ENCODE measurements around the gene AGPAT1.

The AGPAT1 gene

DNA sequence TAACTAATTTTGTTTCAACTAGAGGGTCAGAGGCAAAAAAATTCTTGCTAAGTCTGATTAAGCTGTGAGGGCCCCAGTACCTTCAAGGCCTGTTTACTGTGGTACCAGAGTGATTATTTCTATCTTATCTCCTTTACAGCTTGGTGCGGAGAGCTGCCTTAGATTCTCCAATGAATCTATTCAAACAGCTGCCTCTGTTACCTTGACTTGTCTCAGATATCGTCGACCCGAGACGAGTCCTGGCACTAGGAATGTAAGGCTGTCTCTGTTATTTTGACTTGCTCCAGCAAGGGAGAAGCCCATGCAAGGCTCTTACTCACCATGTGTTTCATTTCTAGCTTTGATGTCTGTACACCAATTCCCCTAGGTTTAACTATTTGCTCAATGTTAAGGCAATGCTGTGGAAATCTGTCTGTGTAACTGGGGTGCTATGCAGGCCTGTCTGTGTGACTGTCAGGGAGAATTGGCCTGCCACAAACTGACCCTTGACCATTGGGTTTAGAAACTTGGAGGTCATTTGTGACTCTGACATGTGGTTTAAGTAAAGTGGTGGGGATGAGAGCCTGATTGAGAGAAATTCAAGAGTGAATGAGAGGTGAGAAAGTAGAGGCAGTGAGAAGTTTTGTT lies 35.4 kb downstream of the AGPAT1 start:
- Histone ChIP-seq H3K27ac (ENCODE audit: low read length) (no peak overlapping the region), H3K9ac (ENCODE audit: low read length in 2 of 2) (no peak overlapping the region), H3K27me3 (ENCODE audit: control insufficient read depth in 1 of 2, insufficient read depth in 2 of 2, low read length in 2 of 2) (no peaks in the 10 kb centered on the region), H3K4me1 (ENCODE audit: control insufficient read depth, insufficient read depth, low read length) (no peaks in the 10 kb centered on the region), H3K36me3 (ENCODE audit: control insufficient read depth in 2 of 2, insufficient read depth in 2 of 2, low read length in 2 of 2) (no peaks in the 10 kb centered on the region), H3K9me3 (ENCODE audit: control insufficient read depth in 2 of 2, low read length in 2 of 2) (no peaks in the 10 kb centered on the region), H3K4me3 (ENCODE audit: low read length in 2 of 2) (no peak overlapping the region)

GRCh38 chr6:32139590-32139989 lies 36.3 kb downstream of the AGPAT1 start:
- H3K27me3 ChIP-seq (ENCODE audit: control insufficient read depth in 1 of 2, insufficient read depth in 2 of 2, low read length in 2 of 2): no peaks in the 10 kb centered on the region
- H3K4me3 ChIP-seq (ENCODE audit: low read length in 2 of 2): no peak overlapping the region
- no peak overlapping the region for H3K27ac ChIP-seq (ENCODE audit: low read length)
- no peaks in the 10 kb centered on the region for H3K4me1 ChIP-seq (ENCODE audit: control insufficient read depth, insufficient read depth, low read length)
- H3K9ac ChIP-seq (ENCODE audit: low read length in 2 of 2): no peak overlapping the region
- no peaks in the 10 kb centered on the region for H3K9me3 ChIP-seq (ENCODE audit: control insufficient read depth in 2 of 2, low read length in 2 of 2)
- no peaks in the 10 kb centered on the region for H3K36me3 ChIP-seq (ENCODE audit: control insufficient read depth in 2 of 2, insufficient read depth in 2 of 2, low read length in 2 of 2)

DNA sequence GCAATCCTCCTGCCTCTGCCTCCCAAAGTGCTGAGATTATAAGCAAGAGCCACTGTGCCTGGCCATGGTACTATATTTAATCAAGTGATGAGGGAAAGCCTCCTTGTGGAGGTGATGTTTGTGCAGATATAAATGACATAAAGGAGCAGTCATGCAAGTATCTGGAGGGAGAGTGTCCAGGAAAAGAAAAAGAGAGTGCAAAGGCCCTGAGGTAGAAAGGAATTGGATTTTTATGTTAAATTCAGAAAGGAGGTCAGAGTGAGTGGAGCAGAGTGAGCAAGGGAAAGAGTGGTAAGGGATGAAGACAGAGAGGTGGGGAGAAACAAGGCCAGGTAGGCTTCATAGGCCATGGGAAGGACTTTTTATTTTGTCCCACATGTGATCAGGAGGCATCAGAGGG lies 38.4 kb downstream of the AGPAT1 start:
- H3K4me1 ChIP-seq (ENCODE audit: control insufficient read depth, insufficient read depth, low read length): no peaks in the 10 kb centered on the region
- H3K36me3 ChIP-seq (ENCODE audit: control insufficient read depth in 2 of 2, insufficient read depth in 2 of 2, low read length in 2 of 2): no peaks in the 10 kb centered on the region
- H3K4me3 ChIP-seq (ENCODE audit: low read length in 2 of 2): no peak overlapping the region
- H3K9ac ChIP-seq (ENCODE audit: low read length in 2 of 2): no peak overlapping the region
- no peaks in the 10 kb centered on the region for H3K9me3 ChIP-seq (ENCODE audit: control insufficient read depth in 2 of 2, low read length in 2 of 2)
- no peaks in the 10 kb centered on the region for H3K27me3 ChIP-seq (ENCODE audit: control insufficient read depth in 1 of 2, insufficient read depth in 2 of 2, low read length in 2 of 2)
- no peak overlapping the region for H3K27ac ChIP-seq (ENCODE audit: low read length)

DNA sequence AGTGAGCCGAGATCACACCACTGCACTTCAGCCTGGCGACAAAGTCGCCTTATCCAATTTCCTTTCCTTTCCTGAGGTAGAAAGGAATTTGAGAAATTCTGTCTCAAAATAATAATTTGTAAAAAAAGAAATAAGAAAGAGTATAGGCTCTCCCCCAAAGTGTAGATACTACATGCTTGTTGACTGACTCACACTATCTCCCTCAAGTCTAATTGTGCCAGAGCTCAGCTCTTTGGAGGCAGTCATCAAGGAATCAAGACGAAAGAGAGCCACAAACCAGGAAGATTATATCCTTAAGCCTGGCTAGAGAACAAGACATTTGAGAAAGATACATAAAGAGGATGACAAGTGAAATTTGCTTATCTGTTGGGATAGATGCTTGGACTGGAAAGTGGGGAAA lies 42.1 kb downstream of the AGPAT1 start:
- H3K4me3 ChIP-seq (ENCODE audit: low read length in 2 of 2): no peak overlapping the region
- H3K4me1 ChIP-seq (ENCODE audit: control insufficient read depth, insufficient read depth, low read length): peaks cover 9% of the 10 kb centered on the region
- H3K9me3 ChIP-seq (ENCODE audit: control insufficient read depth in 2 of 2, low read length in 2 of 2): no peaks in the 10 kb centered on the region
- H3K36me3 ChIP-seq (ENCODE audit: control insufficient read depth in 2 of 2, insufficient read depth in 2 of 2, low read length in 2 of 2): no peaks in the 10 kb centered on the region
- H3K27ac ChIP-seq (ENCODE audit: low read length): no peak overlapping the region
- no peaks in the 10 kb centered on the region for H3K27me3 ChIP-seq (ENCODE audit: control insufficient read depth in 1 of 2, insufficient read depth in 2 of 2, low read length in 2 of 2)
- H3K9ac ChIP-seq (ENCODE audit: low read length in 2 of 2): no peak overlapping the region

GRCh38 chr6:32132110-32132509 lies 43.8 kb downstream of the AGPAT1 start:
- H3K9me3 ChIP-seq (ENCODE audit: control insufficient read depth in 2 of 2, low read length in 2 of 2): no peaks in the 10 kb centered on the region
- H3K27ac ChIP-seq (ENCODE audit: low read length): no peak overlapping the region
- no peak overlapping the region for H3K4me3 ChIP-seq (ENCODE audit: low read length in 2 of 2)
- peaks cover 22% of the 10 kb centered on the region for H3K4me1 ChIP-seq (ENCODE audit: control insufficient read depth, insufficient read depth, low read length)
- H3K9ac ChIP-seq (ENCODE audit: low read length in 2 of 2): no peak overlapping the region
- no peaks in the 10 kb centered on the region for H3K36me3 ChIP-seq (ENCODE audit: control insufficient read depth in 2 of 2, insufficient read depth in 2 of 2, low read length in 2 of 2)
- no peaks in the 10 kb centered on the region for H3K27me3 ChIP-seq (ENCODE audit: control insufficient read depth in 1 of 2, insufficient read depth in 2 of 2, low read length in 2 of 2)

GRCh38 chr6:32131439-32131948 lies 44.4 kb downstream of the AGPAT1 start:
- peaks cover 2 to 3% of the 10 kb centered on the region in 2 donors for H3K36me3 ChIP-seq (ENCODE audit: control insufficient read depth in 2 of 2, insufficient read depth in 2 of 2, low read length in 2 of 2)
- no peak overlapping the region for H3K27ac ChIP-seq (ENCODE audit: low read length)
- H3K4me1 ChIP-seq (ENCODE audit: control insufficient read depth, insufficient read depth, low read length): peaks cover 27% of the 10 kb centered on the region
- no peak overlapping the region for H3K4me3 ChIP-seq (ENCODE audit: low read length in 2 of 2)
- H3K27me3 ChIP-seq (ENCODE audit: control insufficient read depth in 1 of 2, insufficient read depth in 2 of 2, low read length in 2 of 2): no peaks in the 10 kb centered on the region
- H3K9me3 ChIP-seq (ENCODE audit: control insufficient read depth in 2 of 2, low read length in 2 of 2): no peaks in the 10 kb centered on the region
- no peak overlapping the region for H3K9ac ChIP-seq (ENCODE audit: low read length in 2 of 2)

- H3K27ac ChIP-seq (ENCODE audit: low read length): peak overlapping the region; percentile 92
- no peaks in the 10 kb centered on the region for H3K9me3 ChIP-seq (ENCODE audit: control insufficient read depth in 2 of 2, low read length in 2 of 2)
- H3K9ac ChIP-seq (ENCODE audit: low read length in 2 of 2): peak overlapping the region; percentile 61 to 71
- peak overlapping the region; percentile 70 to 80 for H3K4me3 ChIP-seq (ENCODE audit: low read length in 2 of 2)
- peaks cover 29% of the 10 kb centered on the region for H3K4me1 ChIP-seq (ENCODE audit: control insufficient read depth, insufficient read depth, low read length)
- H3K36me3 ChIP-seq (ENCODE audit: control insufficient read depth in 2 of 2, insufficient read depth in 2 of 2, low read length in 2 of 2): peaks cover 10 to 11% of the 10 kb centered on the region in 2 donors
- no peaks in the 10 kb centered on the region for H3K27me3 ChIP-seq (ENCODE audit: control insufficient read depth in 1 of 2, insufficient read depth in 2 of 2, low read length in 2 of 2)
These were observed 46.4 kb downstream of the AGPAT1 start for GRCh38 chr6:32129297-32130088.

GRCh38 chr6:32128751-32129296 lies 47.1 kb downstream of the AGPAT1 start:
- Histone ChIP-seq H3K27ac (ENCODE audit: low read length) (peak overlapping the region; percentile 92), H3K4me1 (ENCODE audit: control insufficient read depth, insufficient read depth, low read length) (peaks cover 32% of the 10 kb centered on the region), H3K4me3 (ENCODE audit: low read length in 2 of 2) (peak overlapping the region; percentile 70 to 80), H3K9me3 (ENCODE audit: control insufficient read depth in 2 of 2, low read length in 2 of 2) (no peaks in the 10 kb centered on the region), H3K36me3 (ENCODE audit: control insufficient read depth in 2 of 2, insufficient read depth in 2 of 2, low read length in 2 of 2) (peaks cover 11 to 14% of the 10 kb centered on the region in 2 donors), H3K27me3 (ENCODE audit: control insufficient read depth in 1 of 2, insufficient read depth in 2 of 2, low read length in 2 of 2) (no peaks in the 10 kb centered on the region), H3K9ac (ENCODE audit: low read length in 2 of 2) (peak overlapping the region; percentile 21)

GRCh38 chr6:32127717-32128592 lies 47.9 kb downstream of the AGPAT1 start, which contains the start of gene ATF6B:
ATF6B (minus strand) TSS chr6:32128246; CDS start chr6:32128207, 39 bp downstream.
- Histone ChIP-seq H3K27ac (ENCODE audit: low read length) (peak within 1 kb of the TSS; percentile 92), H3K4me3 (ENCODE audit: low read length in 2 of 2) (peak within 1 kb of the TSS; percentile 97 to 100), H3K4me1 (ENCODE audit: control insufficient read depth, insufficient read depth, low read length) (peaks cover 32% of the 10 kb centered on the region), H3K36me3 (ENCODE audit: control insufficient read depth in 2 of 2, insufficient read depth in 2 of 2, low read length in 2 of 2) (peaks cover 11 to 17% of the 10 kb centered on the region in 2 donors), H3K27me3 (ENCODE audit: control insufficient read depth in 1 of 2, insufficient read depth in 2 of 2, low read length in 2 of 2) (no peaks in the 10 kb centered on the region), H3K9me3 (ENCODE audit: control insufficient read depth in 2 of 2, low read length in 2 of 2) (no peaks in the 10 kb centered on the region), H3K9ac (ENCODE audit: low read length in 2 of 2) (peak within 1 kb of the TSS; percentile 82 to 95)

- peak overlapping the region; percentile 82 to 95 for H3K9ac ChIP-seq (ENCODE audit: low read length in 2 of 2)
- H3K27me3 ChIP-seq (ENCODE audit: control insufficient read depth in 1 of 2, insufficient read depth in 2 of 2, low read length in 2 of 2): no peaks in the 10 kb centered on the region
- H3K4me3 ChIP-seq (ENCODE audit: low read length in 2 of 2): peak overlapping the region; percentile 97 to 100
- peaks cover 11 to 17% of the 10 kb centered on the region in 2 donors for H3K36me3 ChIP-seq (ENCODE audit: control insufficient read depth in 2 of 2, insufficient read depth in 2 of 2, low read length in 2 of 2)
- peaks cover 32% of the 10 kb centered on the region for H3K4me1 ChIP-seq (ENCODE audit: control insufficient read depth, insufficient read depth, low read length)
- peak overlapping the region; percentile 78 for H3K27ac ChIP-seq (ENCODE audit: low read length)
- H3K9me3 ChIP-seq (ENCODE audit: control insufficient read depth in 2 of 2, low read length in 2 of 2): no peaks in the 10 kb centered on the region
These were observed 48.5 kb downstream of the AGPAT1 start for GRCh38 chr6:32127409-32127716.
